H1 (cell line): ENCODE data around the gene TRIM28. TPM values are rescaled to one million over a fixed set of nuclear protein-coding genes. Genes with fewer than 3 reads are reported as not detected.

Source experiments
- CTBP2 ChIP-seq: IDR thresholded peaks from 2 replicates; pipeline ENCODE4 v1.7.0; 2011; ENCODE audit warnings: borderline replicate concordance, mild to moderate bottlenecking, moderate library complexity, mixed read lengths, low read length; ENCODE audit not compliant: insufficient read depth, insufficient read length
- E2F6 ChIP-seq: IDR thresholded peaks from 2 replicates; pipeline ENCODE4 v1.6.1; 2012; ENCODE audit warnings: inconsistent platforms
- EGR1 ChIP-seq: IDR thresholded peaks from 2 replicates; pipeline ENCODE4 v1.6.1; 2011; ENCODE audit warnings: low read depth, low read length, borderline replicate concordance
- GABPA ChIP-seq: IDR thresholded peaks from 2 replicates; pipeline ENCODE4 v1.6.1; 2011; ENCODE audit warnings: mild to moderate bottlenecking, low read length, moderate library complexity, borderline replicate concordance; ENCODE audit not compliant: insufficient read depth
- POLR2A ChIP-seq, 2 experiments: IDR thresholded peaks; 1 replicate in 1 of 2; 2 replicates in 1 of 2; pipeline ENCODE4 v1.6.1; 2011; ENCODE audit warnings: low read depth in 2 of 2, low read length in 2 of 2, mild to moderate bottlenecking in 2 of 2; ENCODE audit errors: control extremely low read depth in 1 of 2
- polyA plus RNA-seq, 7 experiments: library from polyadenylated mRNA; depleted of rRNA in 3 of 7; stranded (reverse) in 5 of 7; unstranded in 2 of 7; fragments of >200 nt in 5 of 7; fragments of 200-250 nt in 2 of 7; gene quantifications; 1 replicate in 5 of 7; 2 replicates in 1 of 7; 4 replicates in 1 of 7; pipeline versions ENCODE4 v1.2.1 to v1.2.3, GENCODE V29; 2011 to 2013; ENCODE audit warnings: missing spikeins in 2 of 7, mixed read lengths in 2 of 7
- total RNA-seq: library from RNA; stranded (reverse); fragmentation: NEBNext Ultra II Directional; extraction: Animal tissue kit (Norgen Biotek cat#: 25700); gene quantifications from 2 replicates; pipeline ENCODE4 v1.2.1, GENCODE V29; 2021

Gene TRIM28
- total and polyA plus RNA-seq, 2 of the 8 experiments (the other 6 are each of a cell fraction or from before 2014, with no cell fraction given), result 1,433 to 1,442 TPM

GRCh38 chr19:58535857-58536256 is 8.0 kb upstream of the TRIM28 start (continued):
- TF ChIP-seq GABPA (no peak), CTBP2 (no peak), POLR2A (IDR thresholded peaks at IDR 0.05; ENCODE audit: control extremely low read depth in 1 of 2, low read depth in 2 of 2, low read length in 2 of 2) (no peak), EGR1 (no peak), E2F6 (no peak)
